NT2/D1 (cell line): Measurements from ENCODE around the gene NDST1.

Source experiments
- DNase-seq: peaks from one replicate; pipeline ENCODE4 v3.0.0-alpha.2; 2011; ENCODE audit warnings: low read depth, low spot score
- H3K27me3 ChIP-seq: 2 replicates; pipeline ENCODE4 v1.6.0; 2011; ENCODE audit warnings: mild to moderate bottlenecking; ENCODE audit not compliant: insufficient read length, insufficient read depth
- H3K36me3 ChIP-seq: 2 replicates; pipeline ENCODE4 v1.6.1; 2011; ENCODE audit warnings: mild to moderate bottlenecking, low read length, mixed read lengths; ENCODE audit not compliant: insufficient read depth, insufficient read length
- H3K4me1 ChIP-seq: 2 replicates; pipeline ENCODE4 v1.5.1; 2011; ENCODE audit not compliant: insufficient read depth, insufficient read length
- H3K4me3 ChIP-seq: 2 replicates; pipeline ENCODE4 v1.5.1; 2011; ENCODE audit warnings: low read depth; ENCODE audit not compliant: insufficient read length
- H3K9ac ChIP-seq: 2 replicates; pipeline ENCODE4 v1.6.0; 2011; ENCODE audit warnings: low read depth; ENCODE audit not compliant: insufficient read length
- H3K9me3 ChIP-seq: 2 replicates; pipeline ENCODE4 v1.5.1; 2011; ENCODE audit warnings: mild to moderate bottlenecking, low read length; ENCODE audit not compliant: insufficient read depth
- SUZ12 ChIP-seq: IDR thresholded peaks from 2 replicates; pipeline ENCODE4 v1.6.1; 2011; ENCODE audit not compliant: insufficient read length, insufficient read depth; ENCODE audit errors: extremely low read depth
- YY1 ChIP-seq: IDR thresholded peaks from 2 replicates; pipeline ENCODE4 v1.6.1; 2011; ENCODE audit not compliant: insufficient read length, insufficient read depth
- ZNF274 ChIP-seq: IDR thresholded peaks from 2 replicates; pipeline ENCODE4 v1.6.1; 2011; ENCODE audit warnings: mild to moderate bottlenecking, low read depth, low read length

Gene NDST1

GRCh38 chr5:150607105-150607504 lies 99.2 kb downstream of the NDST1 start:
- Histone ChIP-seq H3K9me3 (no peaks in the 10 kb centered on the region), H3K4me3 (no peak overlapping the region), H3K36me3 (no peaks in the 10 kb centered on the region), H3K4me1 (no peaks in the 10 kb centered on the region), H3K9ac (no peak overlapping the region), H3K27me3 (no peaks in the 10 kb centered on the region)
- TF ChIP-seq ZNF274 (no peak), YY1 (no peak), SUZ12 (no peak)
- no peak for DNase-seq
